ENCODE results near the gene PRR5L. TPM values are rescaled to one million over a fixed set of nuclear protein-coding genes. Genes with fewer than 3 reads are reported as not detected.

The PRR5L gene
- total and polyA plus RNA-seq, 9 of the 15 experiments (the other 6 are each of a cell fraction or from before 2014, with no cell fraction given), result 0.11 to 0.60 (median 0.36) TPM; not detected in 2

GRCh38 chr11:36271794-36272407 is 24.2 kb upstream of the PRR5L start:
- WGBS (ENCODE audit: insufficient coverage, low coverage, missing lambda C conversion rate), result 29% methylated on average over 5 of the region's 5 CpGs
- ATAC-seq (no peak; the same call in 1 of the 3 replicates), FAIRE-seq (no peak), DNase-seq (ENCODE audit: extremely low read depth in 1 of 4, low spot score in 3 of 4) (peak in 2 of 4 experiments; percentile 25 to 27)
- no peaks in the 10 kb centered on the region for H3K79me2 ChIP-seq (ENCODE audit: control insufficient read depth, insufficient read depth, low read length)
- H3K4me1 ChIP-seq (replicated peaks in 1 of 2; ENCODE audit: control insufficient read depth in 2 of 2, insufficient read depth in 2 of 2, low read length in 2 of 2), result no peaks in the 10 kb centered on the region
- no peaks in the 10 kb centered on the region for H3K9me3 ChIP-seq (replicated peaks; ENCODE audit: control insufficient read depth, insufficient read depth, low read depth, low read length)
- H3K27ac ChIP-seq (ENCODE audit: extremely low read depth, low read depth, low read length), result no peak overlapping the region
- BruUV-seq (replicated peaks), result no TSS peak
- no peak overlapping the region for H2AFZ ChIP-seq (ENCODE audit: low read depth, low read length)
- in situ Hi-C loops (cut with MboI) (no loop called here), intact Hi-C loops (cut with micrococcal nuclease) (no loop called here)
- ChIA-PET POLR2A (interaction anchor here (0.6 kb wide), 1 partner anchor 179 kb away, joined by 3 read pairs; no protein-coding TSS in a partner anchor), CTCF (ENCODE audit: low intra/inter-chr PET ratio) (no interaction called here)
- H3K9ac ChIP-seq (ENCODE audit: insufficient read depth in 1 of 2, low read depth in 2 of 2, low read length in 2 of 2), result no peak overlapping the region
- peaks cover 2% of the 10 kb centered on the region for H3K9me1 ChIP-seq (ENCODE audit: control insufficient read depth, insufficient read depth, low read length)
- no peaks in the 10 kb centered on the region for H3K36me3 ChIP-seq (ENCODE audit: control insufficient read depth, insufficient read depth, low read length)
- no peaks in the 10 kb centered on the region for H3K27me3 ChIP-seq (ENCODE audit: control insufficient read depth in 2 of 2, insufficient read depth in 2 of 2, low read length in 2 of 2)
- H3K4me2 ChIP-seq (ENCODE audit: insufficient read depth, low read length), result no peak overlapping the region
- H3K4me3 ChIP-seq, result no peak overlapping the region
- H4K20me1 ChIP-seq (replicated peaks; ENCODE audit: control insufficient read depth, insufficient read depth, low read length), result no peaks in the 10 kb centered on the region; the same call in 1 of the 2 replicates
- TF ChIP-seq PHB (CRISPR knock-in tag; IDR thresholded peaks at IDR 0.05) (no peak), ZBTB33 (CRISPR knock-in tag; IDR thresholded peaks at IDR 0.05) (no peak), ZNF316 (IDR thresholded peaks at IDR 0.05) (no peak), FOSL1 (tag; conservative IDR thresholded peaks at IDR 0.05) (peak; percentile 58), RREB1 (CRISPR knock-in tag; IDR thresholded peaks at IDR 0.05) (no peak), PBX2 (CRISPR knock-in tag; IDR thresholded peaks at IDR 0.05; ENCODE audit: low read depth) (no peak), PBX2 (tag; conservative IDR thresholded peaks at IDR 0.05; ENCODE audit: low read depth) (peak; percentile 68), GABPA (tag; conservative IDR thresholded peaks at IDR 0.05; ENCODE audit: low read depth) (peak; percentile 59), ILF3 (IDR thresholded peaks at IDR 0.05; ENCODE audit: borderline replicate concordance) (no peak)

Measured in K562 (cell line).